ENCODE results near the gene ENO1. TPM values are rescaled to one million over a fixed set of nuclear protein-coding genes. Genes with fewer than 3 reads are reported as not detected.

Gene ENO1
- total RNA-seq, 6 donors from 2014 or later = 259 to 1,187 (median 717) TPM

- peak in 1 of 2 donors; percentile 48 for ATAC-seq (ENCODE audit: low FRiP score in 2 of 2)
- H3K36me3 ChIP-seq = peaks cover 27 to 66% (median 52%) of the 10 kb centered on the region in 4 donors
Observed at GRCh38 chr1:8858112-8858668, 20.3 kb downstream of the ENO1 start.

GRCh38 chr1:8856689-8857412 is 21.6 kb downstream of the ENO1 start:
- Histone ChIP-seq H3K4me1 (peaks cover 20 to 23% (median 22%) of the 10 kb centered on the region in 4 donors), H3K27ac (peak overlapping the region in 2 of 4 donors; percentile 32 to 42), H3K9me3 (no peaks in the 10 kb centered on the region), H3K36me3 (peaks cover 16 to 53% (median 38%) of the 10 kb centered on the region in 4 donors), H3K4me3 (no peak overlapping the region), H3K27me3 (no peaks in the 10 kb centered on the region)
- WGBS, 2 donors = 93 to 94% methylated on average over 12 to 14 of the region's 14 CpGs
- ATAC-seq (ENCODE audit: low FRiP score in 2 of 2) (no peak), DNase-seq (no peak)
- TF ChIP-seq POLR2A (IDR thresholded peaks at IDR 0.05) = no peak
- no peak for TF ChIP-seq CTCF (IDR thresholded peaks at IDR 0.05)
- no peak for TF ChIP-seq EP300 (IDR thresholded peaks at IDR 0.05)
- TF ChIP-seq POLR2AphosphoS5 (IDR thresholded peaks at IDR 0.05) = no peak

More at GRCh38 chr1:8858112-8858668, 20.3 kb downstream of the ENO1 start:
- peak overlapping the region in 3 of 4 donors; percentile 11 to 72 (median 42) for H3K27ac ChIP-seq
- H3K4me1 ChIP-seq = peaks cover 20 to 23% (median 22%) of the 10 kb centered on the region in 4 donors
- H3K27me3 ChIP-seq = no peaks in the 10 kb centered on the region
- WGBS, 2 donors = 15 to 20% methylated on average over 2 of the region's 2 CpGs
- no peak overlapping the region for H3K4me3 ChIP-seq
- TF ChIP-seq EP300 (IDR thresholded peaks at IDR 0.05) (no peak), CTCF (IDR thresholded peaks at IDR 0.05) (no peak), POLR2AphosphoS5 (IDR thresholded peaks at IDR 0.05) (peak in 1 of 2 donors; percentile 30)
- no peaks in the 10 kb centered on the region for H3K9me3 ChIP-seq
- no peak for DNase-seq

GRCh38 chr1:8854240-8854639 is 24.2 kb downstream of the ENO1 start:
- DNase-seq = no peak
- TF ChIP-seq CTCF (IDR thresholded peaks at IDR 0.05) = no peak
- no peak for TF ChIP-seq POLR2A (IDR thresholded peaks at IDR 0.05)
- TF ChIP-seq POLR2AphosphoS5 (IDR thresholded peaks at IDR 0.05) = no peak
- TF ChIP-seq EP300 (IDR thresholded peaks at IDR 0.05) = no peak
- Histone ChIP-seq H3K27me3 (no peaks in the 10 kb centered on the region), H3K36me3 (peaks cover 0 to 27% (median 19%) of the 10 kb centered on the region in 4 donors), H3K4me1 (peaks cover 15 to 20% (median 19%) of the 10 kb centered on the region in 4 donors), H3K9me3 (no peaks in the 10 kb centered on the region), H3K4me3 (no peak overlapping the region), H3K27ac (no peak overlapping the region)
- ATAC-seq (ENCODE audit: low FRiP score in 2 of 2) = no peak
- 86 to 91% methylated on average over 7 of the region's 7 CpGs for WGBS, 2 donors

- TF ChIP-seq CTCF (IDR thresholded peaks at IDR 0.05) (no peak), EP300 (IDR thresholded peaks at IDR 0.05) (no peak), POLR2A (IDR thresholded peaks at IDR 0.05) (no peak), POLR2AphosphoS5 (IDR thresholded peaks at IDR 0.05) (no peak)
- DNase-seq = no peak
- Histone ChIP-seq H3K36me3 (no peaks in the 10 kb centered on the region), H3K4me1 (peaks cover 5 to 15% (median 8%) of the 10 kb centered on the region in 4 donors), H3K27me3 (no peaks in the 10 kb centered on the region), H3K9me3 (no peaks in the 10 kb centered on the region), H3K4me3 (no peak overlapping the region), H3K27ac (no peak overlapping the region)
- 98 to 100% methylated on average over 3 to 5 of the region's 5 CpGs for WGBS, 2 donors
- ATAC-seq (ENCODE audit: low FRiP score in 2 of 2) = no peak
Observed at GRCh38 chr1:8851060-8851459, 27.4 kb downstream of the ENO1 start.

Data from upper lobe of left lung (tissue), 6 donors.